Measurements from ENCODE around the gene GCNT2.

Gene GCNT2

DNA sequence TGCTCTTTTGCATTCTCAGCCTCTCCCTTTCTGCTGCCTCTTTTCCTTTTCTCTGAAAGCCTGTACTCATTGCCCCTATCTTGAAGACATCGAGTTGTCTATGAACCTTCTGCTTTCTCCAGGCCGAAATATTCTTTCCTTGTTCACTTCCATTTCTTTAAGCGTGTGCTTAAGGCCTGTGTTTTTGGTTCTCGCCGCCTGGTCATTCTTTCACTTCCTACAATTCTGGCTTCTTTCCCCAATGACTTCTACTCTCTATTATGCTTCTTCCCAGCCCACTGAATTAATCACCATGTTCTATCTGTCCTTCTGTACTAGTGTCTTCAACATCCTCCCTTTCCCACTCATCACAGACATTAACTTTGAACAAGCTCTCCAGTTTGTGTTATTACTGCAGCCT, 103.7 kb downstream of the GCNT2 start:
- Histone ChIP-seq H3K27me3 (ENCODE audit: insufficient read depth, low read depth, severe bottlenecking) (no peaks in the 10 kb centered on the region), H3K4me3 (ENCODE audit: low read depth, low read length) (no peak overlapping the region), H3K9me3 (ENCODE audit: severe bottlenecking) (no peaks in the 10 kb centered on the region), H3K36me3 (no peaks in the 10 kb centered on the region), H3K27ac (no peak overlapping the region)
- DNase-seq: no peak
- TF ChIP-seq, protein P1, sequence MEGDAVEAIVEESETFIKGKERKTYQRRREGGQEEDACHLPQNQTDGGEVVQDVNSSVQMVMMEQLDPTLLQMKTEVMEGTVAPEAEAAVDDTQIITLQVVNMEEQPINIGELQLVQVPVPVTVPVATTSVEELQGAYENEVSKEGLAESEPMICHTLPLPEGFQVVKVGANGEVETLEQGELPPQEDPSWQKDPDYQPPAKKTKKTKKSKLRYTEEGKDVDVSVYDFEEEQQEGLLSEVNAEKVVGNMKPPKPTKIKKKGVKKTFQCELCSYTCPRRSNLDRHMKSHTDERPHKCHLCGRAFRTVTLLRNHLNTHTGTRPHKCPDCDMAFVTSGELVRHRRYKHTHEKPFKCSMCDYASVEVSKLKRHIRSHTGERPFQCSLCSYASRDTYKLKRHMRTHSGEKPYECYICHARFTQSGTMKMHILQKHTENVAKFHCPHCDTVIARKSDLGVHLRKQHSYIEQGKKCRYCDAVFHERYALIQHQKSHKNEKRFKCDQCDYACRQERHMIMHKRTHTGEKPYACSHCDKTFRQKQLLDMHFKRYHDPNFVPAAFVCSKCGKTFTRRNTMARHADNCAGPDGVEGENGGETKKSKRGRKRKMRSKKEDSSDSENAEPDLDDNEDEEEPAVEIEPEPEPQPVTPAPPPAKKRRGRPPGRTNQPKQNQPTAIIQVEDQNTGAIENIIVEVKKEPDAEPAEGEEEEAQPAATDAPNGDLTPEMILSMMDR (IDR thresholded peaks at IDR 0.05; ENCODE audit: low read depth, low read length): no peak

DNA sequence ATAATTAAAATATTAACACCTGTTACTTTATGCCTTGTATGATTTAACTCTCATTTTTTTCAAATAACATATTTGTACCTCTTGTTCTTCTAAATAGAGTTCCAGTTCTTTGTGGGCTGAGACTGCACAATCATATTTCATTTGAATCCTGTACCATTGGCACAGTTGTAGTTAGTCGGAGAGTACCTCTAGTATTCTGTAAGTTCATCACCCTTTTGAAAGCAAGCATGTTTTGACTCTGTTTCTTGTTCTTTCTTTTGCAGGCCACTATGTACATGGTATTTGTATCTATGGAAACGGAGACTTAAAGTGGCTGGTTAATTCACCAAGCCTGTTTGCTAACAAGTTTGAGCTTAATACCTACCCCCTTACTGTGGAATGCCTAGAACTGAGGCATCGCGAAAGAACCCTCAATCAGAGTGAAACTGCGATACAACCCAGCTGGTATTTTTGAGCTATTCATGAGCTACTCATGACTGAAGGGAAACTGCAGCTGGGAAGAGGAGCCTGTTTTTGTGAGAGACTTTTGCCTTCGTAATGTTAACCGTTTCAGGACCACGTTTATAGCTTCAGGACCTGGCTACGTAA, 105.1 kb downstream of the GCNT2 start:
- Histone ChIP-seq H3K36me3 (no peaks in the 10 kb centered on the region), H3K27ac (no peak overlapping the region), H3K9me3 (ENCODE audit: severe bottlenecking) (no peaks in the 10 kb centered on the region), H3K27me3 (ENCODE audit: insufficient read depth, low read depth, severe bottlenecking) (no peaks in the 10 kb centered on the region), H3K4me3 (ENCODE audit: low read depth, low read length) (no peak overlapping the region)
- DNase-seq: no peak
- TF ChIP-seq, protein P1 (IDR thresholded peaks at IDR 0.05; ENCODE audit: low read depth, low read length): no peak

DNA sequence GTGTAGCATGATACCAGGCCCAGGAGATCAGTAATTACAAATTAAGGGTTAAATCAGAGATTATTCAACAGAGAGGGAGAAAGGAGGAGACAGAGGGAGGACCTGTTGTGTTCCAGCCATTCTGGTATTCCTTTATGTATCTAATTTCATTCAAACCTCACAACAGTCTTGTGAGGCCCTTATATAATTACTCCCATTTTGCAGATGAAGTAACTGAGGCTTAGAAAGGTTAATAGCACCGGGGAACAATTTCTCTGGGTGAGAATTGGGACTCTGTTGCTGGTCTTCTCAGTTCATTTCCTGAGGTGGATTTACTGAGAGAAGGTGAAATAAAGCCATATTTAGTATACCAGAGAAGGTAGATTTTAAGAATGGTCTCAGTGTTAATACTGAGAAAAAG, 106.6 kb downstream of the GCNT2 start:
- Histone ChIP-seq H3K4me3 (ENCODE audit: low read depth, low read length) (no peak overlapping the region), H3K27ac (no peak overlapping the region), H3K9me3 (ENCODE audit: severe bottlenecking) (no peaks in the 10 kb centered on the region), H3K36me3 (no peaks in the 10 kb centered on the region), H3K27me3 (ENCODE audit: insufficient read depth, low read depth, severe bottlenecking) (no peaks in the 10 kb centered on the region)
- TF ChIP-seq, protein P1 (IDR thresholded peaks at IDR 0.05; ENCODE audit: low read depth, low read length): no peak
- no peak for DNase-seq

DNA sequence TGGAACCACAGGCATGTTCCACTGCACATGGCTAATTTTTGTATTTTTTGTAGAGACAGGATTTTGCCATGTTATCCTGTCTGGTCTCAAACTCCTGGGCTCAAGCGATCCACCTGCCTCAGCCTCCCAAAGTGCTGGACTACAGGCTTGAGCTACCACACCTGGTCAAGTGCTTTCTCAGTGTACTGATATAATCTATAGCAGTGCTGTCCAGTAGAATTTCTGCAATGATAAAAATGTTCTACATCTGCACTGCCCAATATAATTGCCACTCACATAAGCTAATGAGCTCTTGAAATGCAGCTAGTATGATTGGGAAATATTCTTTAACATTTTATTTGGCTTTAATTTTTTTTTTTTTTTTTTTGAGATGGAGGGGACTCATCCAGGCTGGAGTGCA, 109.0 kb downstream of the GCNT2 start:
- Histone ChIP-seq H3K4me3 (ENCODE audit: low read depth, low read length) (no peak overlapping the region), H3K9me3 (ENCODE audit: severe bottlenecking) (no peaks in the 10 kb centered on the region), H3K27me3 (ENCODE audit: insufficient read depth, low read depth, severe bottlenecking) (no peaks in the 10 kb centered on the region), H3K36me3 (no peaks in the 10 kb centered on the region), H3K27ac (no peak overlapping the region)
- no peak for DNase-seq
- TF ChIP-seq, protein P1 (IDR thresholded peaks at IDR 0.05; ENCODE audit: low read depth, low read length): no peak

DNA sequence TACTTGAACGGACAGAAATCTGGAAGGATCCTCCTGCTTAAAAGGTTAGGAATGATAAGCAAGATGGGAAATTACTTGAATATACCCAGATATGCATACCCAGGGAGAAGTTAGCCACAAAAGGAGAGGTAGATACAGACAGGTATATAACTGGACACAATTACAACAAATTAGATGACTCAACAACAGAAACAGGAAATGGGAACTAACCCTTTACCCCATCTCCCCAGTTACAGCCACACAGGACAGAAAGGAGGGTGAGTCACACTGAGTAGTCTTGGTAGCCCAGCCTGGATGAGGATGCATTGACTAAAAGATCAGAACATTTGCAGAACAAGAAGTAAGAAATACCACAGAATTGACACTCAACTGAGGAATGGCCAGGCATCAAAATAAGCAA, 112.1 kb downstream of the GCNT2 start:
- Histone ChIP-seq H3K9me3 (ENCODE audit: severe bottlenecking) (no peaks in the 10 kb centered on the region), H3K27ac (no peak overlapping the region), H3K27me3 (ENCODE audit: insufficient read depth, low read depth, severe bottlenecking) (no peaks in the 10 kb centered on the region), H3K4me3 (ENCODE audit: low read depth, low read length) (no peak overlapping the region), H3K36me3 (no peaks in the 10 kb centered on the region)
- no peak for DNase-seq
- TF ChIP-seq, protein P1 (IDR thresholded peaks at IDR 0.05; ENCODE audit: low read depth, low read length): no peak

DNA sequence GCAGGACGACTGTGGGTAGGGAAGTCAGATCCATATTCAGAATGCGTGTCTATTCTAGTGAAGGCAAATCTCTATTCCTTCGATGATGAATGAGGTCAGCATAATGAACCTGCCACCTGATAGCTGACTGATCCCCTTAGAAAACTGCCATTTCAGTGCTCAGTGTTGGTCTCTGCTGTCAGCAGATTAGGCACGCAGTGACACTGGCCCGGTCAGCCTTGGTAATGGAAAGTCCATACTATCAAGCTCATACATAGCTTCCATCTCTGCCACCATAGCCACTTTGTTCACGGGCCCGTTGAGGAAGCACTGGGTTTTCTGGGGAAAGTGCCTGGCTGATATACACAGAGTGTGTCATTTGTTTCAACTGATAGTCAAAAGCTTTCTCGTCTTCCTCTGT, 119.3 kb downstream of the GCNT2 start:
- TF ChIP-seq, protein P1 (IDR thresholded peaks at IDR 0.05; ENCODE audit: low read depth, low read length): no peak
- Histone ChIP-seq H3K4me3 (ENCODE audit: low read depth, low read length) (no peak overlapping the region), H3K36me3 (no peaks in the 10 kb centered on the region), H3K9me3 (ENCODE audit: severe bottlenecking) (no peaks in the 10 kb centered on the region), H3K27ac (no peak overlapping the region), H3K27me3 (ENCODE audit: insufficient read depth, low read depth, severe bottlenecking) (no peaks in the 10 kb centered on the region)
- no peak for DNase-seq

All from WERI-Rb-1 (cell line).